GM12873 (cell line): ENCODE results near the gene GBE1.

ENCODE experiments used
- CTCF ChIP-seq: IDR thresholded peaks from 2 replicates; pipeline ENCODE4 v1.5.1; 2012; ENCODE audit warnings: low read depth, mild to moderate bottlenecking, moderate library complexity, low read length, control low read depth; ENCODE audit not compliant: insufficient read depth; ENCODE audit errors: missing control alignments

Gene GBE1

DNA sequence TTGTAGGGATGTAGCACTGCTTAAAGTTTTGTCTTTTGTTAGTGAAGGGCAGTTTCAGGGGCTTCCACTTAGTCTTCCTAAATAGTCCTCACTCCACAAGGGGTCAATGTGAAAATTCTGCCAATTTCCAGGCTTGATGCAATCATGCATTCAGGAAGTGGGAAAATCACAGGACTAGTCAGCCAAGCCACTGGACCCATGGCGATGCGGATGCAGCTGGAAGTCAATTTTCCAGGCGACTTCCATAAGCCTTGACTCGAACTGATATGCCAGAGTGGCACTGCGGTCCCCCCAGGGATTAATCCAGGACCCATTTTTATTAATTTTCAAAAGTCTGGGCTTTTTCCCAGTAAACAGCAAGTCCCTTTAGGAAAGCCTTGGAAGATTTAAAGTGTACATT is 26.1 kb downstream of the GBE1 start:
- no peak for TF ChIP-seq CTCF

GRCh38 chr3:81734742-81735141 is 26.7 kb downstream of the GBE1 start:
- no peak for TF ChIP-seq CTCF

DNA sequence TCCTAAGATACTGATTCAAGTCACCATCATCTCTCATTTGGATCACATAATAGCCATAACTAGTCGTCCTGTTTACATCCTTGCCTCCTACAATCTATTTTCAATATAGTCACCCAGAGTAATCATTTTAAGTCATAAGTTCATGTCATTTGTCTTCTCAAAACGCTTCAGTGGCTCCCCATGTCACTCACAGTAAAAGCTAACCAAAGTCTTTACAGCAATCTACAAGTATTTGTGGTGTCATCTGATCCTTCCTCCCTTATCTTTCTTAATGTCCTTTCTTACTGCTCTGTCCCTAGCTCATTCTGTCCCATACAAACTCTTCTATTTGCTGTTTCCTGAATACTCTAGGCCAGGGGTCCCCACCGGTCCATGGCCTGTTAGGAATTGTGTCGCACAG is 28.8 kb downstream of the GBE1 start:
- TF ChIP-seq CTCF = no peak

GRCh38 chr3:81728766-81729544 is 32.5 kb downstream of the GBE1 start:
- no peak for TF ChIP-seq CTCF

GRCh38 chr3:81726735-81727134 is 34.7 kb downstream of the GBE1 start:
- TF ChIP-seq CTCF = no peak

DNA sequence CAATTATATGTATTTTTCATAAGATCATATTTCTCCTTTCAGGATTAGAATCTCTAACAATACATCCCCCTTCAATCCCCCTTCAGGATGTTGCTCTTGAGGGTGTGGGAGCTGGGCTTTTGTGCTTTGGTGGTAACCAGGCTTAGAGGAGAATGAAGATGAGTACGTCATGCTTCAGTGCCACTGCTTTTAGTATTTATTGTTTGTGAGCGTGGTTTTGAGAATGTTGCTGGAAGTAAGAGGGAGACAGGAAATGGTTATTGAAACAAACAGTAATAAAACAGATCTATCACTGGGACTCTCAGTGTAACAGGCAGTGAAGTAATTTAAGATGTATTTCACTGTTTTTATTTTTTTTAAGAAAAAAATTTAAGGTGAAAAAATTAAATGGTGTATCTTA is 35.3 kb downstream of the GBE1 start:
- TF ChIP-seq CTCF = no peak

DNA sequence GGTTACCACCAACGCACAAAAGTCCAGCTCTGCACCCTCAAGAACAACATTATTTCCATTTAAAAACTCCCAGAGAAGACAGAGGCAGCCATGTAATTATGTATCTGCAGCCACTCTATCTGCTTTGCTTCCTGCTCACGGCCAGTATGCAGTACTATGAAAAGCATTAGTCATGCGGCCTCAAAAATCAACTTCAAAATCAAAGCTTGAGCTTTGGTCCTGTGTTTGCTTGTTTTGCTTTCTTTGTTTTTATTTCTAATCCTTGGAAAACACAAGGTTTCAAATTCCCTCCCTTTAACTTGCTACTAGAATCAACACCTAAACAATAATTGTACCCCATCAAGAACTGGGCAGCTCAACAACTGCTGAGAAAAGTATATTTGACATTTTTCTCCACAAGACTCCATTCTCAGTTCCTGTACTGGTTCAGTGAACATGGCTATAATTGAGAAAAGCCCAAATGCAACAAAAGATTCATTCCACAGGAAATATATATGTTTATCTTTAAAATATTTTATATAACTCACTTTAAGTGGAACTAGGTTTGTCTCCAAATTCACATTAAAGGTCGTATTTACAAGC is 37.6 kb downstream of the GBE1 start:
- no peak for TF ChIP-seq CTCF
